Aorta (tissue), 5 donors: ENCODE results near the gene GADD45B. TPM values are rescaled to one million over a fixed set of nuclear protein-coding genes. Genes with fewer than 3 reads are reported as not detected.

ENCODE experiments used
- ATAC-seq: fragments of 200-7000 bp; cut with Tn5 transposase; one replicate; pipeline ENCODE4 v1.9.1; 2022; ENCODE audit warnings: moderate library complexity; ENCODE audit not compliant: low FRiP score
- DNase-seq, 2 donors: peaks; one replicate each; pipeline ENCODE4 v3.0.0-alpha.2; 2020
- H3K27ac ChIP-seq, 2 donors: one replicate each; pipeline ENCODE4 v1.5.1; 2013; ENCODE audit warnings: low read length in 2 of 2, mild to moderate bottlenecking in 2 of 2, moderate library complexity in 2 of 2, control low read depth in 1 of 2, inconsistent platforms in 1 of 2, low read depth in 1 of 2
- H3K27me3 ChIP-seq, 2 donors: one replicate each; pipeline ENCODE4 v1.6.1; 2013; ENCODE audit warnings: control low read depth in 1 of 2, low read length in 1 of 2, mild to moderate bottlenecking in 1 of 2, moderate library complexity in 1 of 2; ENCODE audit not compliant: insufficient read depth in 2 of 2, control insufficient read depth in 1 of 2
- H3K36me3 ChIP-seq, 2 donors: one replicate each; pipeline ENCODE4 v1.6.1; 2013; ENCODE audit warnings: control low read depth in 1 of 2, low read length in 1 of 2, mild to moderate bottlenecking in 1 of 2; ENCODE audit not compliant: insufficient read depth in 2 of 2, control insufficient read depth in 1 of 2
- H3K4me1 ChIP-seq, 2 donors: one replicate each; pipeline ENCODE4 v1.6.1; 2013; ENCODE audit warnings: low read length in 2 of 2, control low read depth in 1 of 2, mild to moderate bottlenecking in 1 of 2, moderate library complexity in 1 of 2; ENCODE audit not compliant: insufficient read depth in 2 of 2, control insufficient read depth in 1 of 2
- H3K4me3 ChIP-seq, 2 donors: one replicate each; pipeline ENCODE4 v1.5.1; 2013; ENCODE audit warnings: low read length in 2 of 2, control low read depth in 1 of 2, mild to moderate bottlenecking in 1 of 2
- H3K9me3 ChIP-seq: one replicate; pipeline ENCODE4 v1.6.1; 2013; ENCODE audit warnings: mild to moderate bottlenecking, low read length; ENCODE audit not compliant: control insufficient read depth
- WGBS, 2 donors: extraction: QIAGEN DNeasy Blood & Tissue Kit; methylation state at CpG; one replicate each; pipeline ENCODE4 v1.1.7; 2013; 5-methylcytosine and 5-hydroxymethylcytosine counted together
- intact Hi-C, 2 donors: fragments of 100-400 bp; cut with DNase I; formaldehyde crosslinking; loops; one replicate each; pipeline versions ENCODE4 v1.14.2 to v1.15.0; 2022
- polyA plus RNA-seq, 2 donors: library from polyadenylated mRNA; stranded (reverse); fragments of 200-250 nt; gene quantifications; one replicate each; pipeline ENCODE4 v1.2.3, GENCODE V29; 2013
- total RNA-seq, 2 donors: library from RNA; stranded (reverse); fragmentation: NEBNext Ultra II Directional; extraction: Animal tissue kit (Norgen Biotek cat#: 25700); gene quantifications; one replicate each; pipeline ENCODE4 v1.2.1, GENCODE V29; 2021
- donor health status: healthy with polysubstance abuse.
- donor health status: Bipolar disorder and iron deficiency.
- donor health status: DM: no; HTN: no; CAD: no.
- donor health status: DM: no; HTN: no; CAD: no.
- donor health status: DM: yes; HTN: yes; CAD: no.

The GADD45B gene
- total and polyA plus RNA-seq, 4 donors, result 99.5 to 262 (median 156) TPM

- WGBS, 2 donors, result 97% methylated on average over 26 of the region's 26 CpGs
- intact Hi-C loops, result no loop called here
- H3K9me3 ChIP-seq, result no peaks in the 10 kb centered on the region
- H3K36me3 ChIP-seq, result no peaks in the 10 kb centered on the region
- no peaks in the 10 kb centered on the region for H3K4me1 ChIP-seq
- H3K27ac ChIP-seq, result no peak overlapping the region
- no peaks in the 10 kb centered on the region for H3K27me3 ChIP-seq
- ATAC-seq (no peak), DNase-seq (peak; percentile 39 to 75)
- H3K4me3 ChIP-seq, result no peak overlapping the region
These were observed 34.7 kb upstream of the GADD45B start for GRCh38 chr19:2441096-2441752.

GRCh38 chr19:2443116-2443784 lies 32.7 kb upstream of the GADD45B start:
- Histone ChIP-seq H3K36me3 (no peaks in the 10 kb centered on the region), H3K4me3 (no peak overlapping the region), H3K4me1 (no peaks in the 10 kb centered on the region), H3K27ac (no peak overlapping the region), H3K9me3 (no peaks in the 10 kb centered on the region), H3K27me3 (no peaks in the 10 kb centered on the region)
- ATAC-seq, result no peak
- WGBS, 2 donors, result 91 to 93% methylated on average over 22 of the region's 22 CpGs
- intact Hi-C loops, result no loop called here
- DNase-seq, result peak in 1 of 2 donors; percentile 41

- Histone ChIP-seq H3K4me1 (no peaks in the 10 kb centered on the region), H3K27me3 (no peaks in the 10 kb centered on the region), H3K36me3 (no peaks in the 10 kb centered on the region), H3K4me3 (no peak overlapping the region), H3K9me3 (no peaks in the 10 kb centered on the region), H3K27ac (no peak overlapping the region)
- peak in 1 of 2 donors; percentile 26 for DNase-seq
- intact Hi-C loops, result no loop called here
- WGBS, 2 donors, result 88 to 90% methylated on average over 17 of the region's 17 CpGs
- ATAC-seq, result no peak
These were observed 32.1 kb upstream of the GADD45B start for GRCh38 chr19:2443785-2444182.

- peak in 1 of 2 donors; percentile 34 for DNase-seq
- intact Hi-C loops, result no loop called here
- no peaks in the 10 kb centered on the region for H3K9me3 ChIP-seq
- H3K27me3 ChIP-seq, result no peaks in the 10 kb centered on the region
- no peak for ATAC-seq
- no peaks in the 10 kb centered on the region for H3K4me1 ChIP-seq
- no peak overlapping the region for H3K27ac ChIP-seq
- 92 to 94% methylated on average over 34 of the region's 34 CpGs for WGBS, 2 donors
- no peak overlapping the region for H3K4me3 ChIP-seq
- H3K36me3 ChIP-seq, result no peaks in the 10 kb centered on the region
These were observed 31.5 kb upstream of the GADD45B start for GRCh38 chr19:2444251-2445002.

- H3K27me3 ChIP-seq, result no peaks in the 10 kb centered on the region
- peak in 1 of 2 donors; percentile 38 for DNase-seq
- H3K27ac ChIP-seq, result no peak overlapping the region
- ATAC-seq, result no peak
- 83 to 88% methylated on average over 19 of the region's 19 CpGs for WGBS, 2 donors
- intact Hi-C loops, result no loop called here
- H3K36me3 ChIP-seq, result no peaks in the 10 kb centered on the region
- H3K4me1 ChIP-seq, result no peaks in the 10 kb centered on the region
- no peak overlapping the region for H3K4me3 ChIP-seq
- no peaks in the 10 kb centered on the region for H3K9me3 ChIP-seq
These were observed 29.5 kb upstream of the GADD45B start for GRCh38 chr19:2446381-2446780.

GRCh38 chr19:2449019-2449418 lies 26.9 kb upstream of the GADD45B start:
- Histone ChIP-seq H3K36me3 (no peaks in the 10 kb centered on the region), H3K27ac (no peak overlapping the region), H3K4me1 (no peaks in the 10 kb centered on the region), H3K27me3 (no peaks in the 10 kb centered on the region), H3K4me3 (no peak overlapping the region), H3K9me3 (no peaks in the 10 kb centered on the region)
- 97% methylated on average over 11 of the region's 11 CpGs for WGBS, 2 donors
- intact Hi-C loops, result no loop called here
- ATAC-seq (no peak), DNase-seq (peak in 1 of 2 donors; percentile 25)

- intact Hi-C loops, result no loop called here
- Histone ChIP-seq H3K27me3 (no peaks in the 10 kb centered on the region), H3K36me3 (no peaks in the 10 kb centered on the region), H3K27ac (no peak overlapping the region), H3K9me3 (no peaks in the 10 kb centered on the region), H3K4me3 (no peak overlapping the region), H3K4me1 (no peaks in the 10 kb centered on the region)
- no peak for DNase-seq
- no peak for ATAC-seq
- WGBS, 2 donors, result 91 to 93% methylated on average over 7 of the region's 7 CpGs
These were observed 24.8 kb upstream of the GADD45B start for GRCh38 chr19:2451138-2451537.

- H3K27me3 ChIP-seq, result no peaks in the 10 kb centered on the region
- H3K9me3 ChIP-seq, result no peaks in the 10 kb centered on the region
- peak in 1 of 2 donors; percentile 42 for DNase-seq
- no peaks in the 10 kb centered on the region for H3K36me3 ChIP-seq
- intact Hi-C loops, result no loop called here
- no peak overlapping the region for H3K4me3 ChIP-seq
- no peak overlapping the region for H3K27ac ChIP-seq
- ATAC-seq, result no peak
- H3K4me1 ChIP-seq, result no peaks in the 10 kb centered on the region
- WGBS, 2 donors, result 94 to 95% methylated on average over 18 of the region's 18 CpGs
These were observed 24.2 kb upstream of the GADD45B start for GRCh38 chr19:2451741-2452140.
